Hippocampal formation (tissue), 2 donors: ENCODE results near the gene PORCN.
"Not testable (repeated sequence)": the region's sequence is repeated elsewhere in the genome, so short reads cannot be mapped to it uniquely, and the experiment has no call there.

Source experiments
- DNase-seq, 2 donors: peaks; one replicate each; lab custom pipeline; 2025; lab: John Stamatoyannopoulos, UW

PORCN gene

DNA sequence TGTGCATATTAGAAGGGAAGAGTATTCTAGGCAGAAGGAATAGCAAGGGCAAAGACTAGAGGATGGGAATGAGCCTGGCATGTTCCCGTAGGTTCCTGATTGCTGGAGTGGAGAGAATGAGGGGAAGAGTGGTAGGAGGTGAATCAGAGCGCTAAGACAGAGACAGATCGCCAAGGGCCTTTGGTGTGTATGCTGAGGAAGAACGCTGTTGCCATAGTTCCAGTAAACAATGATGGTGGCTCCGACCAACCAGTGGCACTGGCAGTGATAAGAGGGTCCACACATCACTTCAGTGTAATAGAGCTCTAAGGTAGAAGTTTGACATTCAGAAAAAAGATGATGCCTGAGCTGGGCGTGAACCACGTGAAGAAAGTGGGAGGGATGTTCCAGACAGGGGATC, 31.7 kb downstream of the PORCN start:
- no peak for DNase-seq

DNA sequence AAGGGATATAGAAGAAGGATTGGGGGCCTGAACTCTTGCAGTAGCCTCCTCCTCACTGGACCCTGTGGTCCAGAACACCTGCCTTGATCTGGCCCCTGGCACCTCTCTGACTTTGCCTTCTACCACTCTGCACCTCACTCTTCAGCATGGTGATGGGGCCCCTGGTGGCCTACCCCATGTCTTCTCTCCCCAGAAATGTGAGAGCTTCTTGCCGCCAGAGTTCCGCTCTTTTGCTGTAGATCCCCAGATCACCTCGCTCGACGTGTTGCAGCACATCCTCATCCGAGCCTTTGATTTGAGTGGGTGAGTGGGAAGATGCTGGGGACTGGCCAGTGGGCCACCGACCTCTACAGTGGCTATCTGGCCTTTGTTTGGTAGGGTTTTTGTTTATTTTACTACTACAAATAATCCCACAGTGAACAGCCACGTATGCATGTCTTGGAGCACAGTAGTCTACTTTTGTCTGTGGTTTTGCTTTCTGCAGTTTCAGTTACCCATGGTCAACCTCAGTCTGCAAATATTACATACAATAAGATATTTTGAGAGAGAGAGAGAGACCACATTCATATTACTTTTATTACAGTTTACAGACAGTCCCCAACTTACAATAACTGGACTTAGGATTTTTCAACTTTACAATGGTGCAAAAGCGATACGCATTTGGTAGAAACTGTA, 32.5 kb downstream of the PORCN start:
- no peak for DNase-seq

DNA sequence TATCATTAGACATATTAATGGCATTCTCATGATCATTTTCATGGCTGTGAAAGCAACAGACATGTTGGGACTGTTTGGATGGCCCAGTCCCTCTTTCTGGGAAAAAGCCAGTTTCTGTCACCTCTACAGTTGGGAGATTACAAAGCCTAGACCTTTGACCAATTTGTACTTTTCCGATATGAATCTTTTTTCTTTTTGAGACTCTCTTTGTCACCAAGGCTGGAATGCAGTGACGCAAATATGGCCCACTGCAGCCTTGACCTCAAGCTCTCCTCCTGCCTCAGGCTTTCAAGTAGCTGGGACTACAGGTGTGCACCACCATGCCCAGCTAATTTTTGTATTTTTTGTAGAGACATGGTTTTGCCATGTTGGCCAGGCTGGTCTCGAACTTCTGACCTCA, 40.1 kb downstream of the PORCN start:
- DNase-seq, result no peak

DNA sequence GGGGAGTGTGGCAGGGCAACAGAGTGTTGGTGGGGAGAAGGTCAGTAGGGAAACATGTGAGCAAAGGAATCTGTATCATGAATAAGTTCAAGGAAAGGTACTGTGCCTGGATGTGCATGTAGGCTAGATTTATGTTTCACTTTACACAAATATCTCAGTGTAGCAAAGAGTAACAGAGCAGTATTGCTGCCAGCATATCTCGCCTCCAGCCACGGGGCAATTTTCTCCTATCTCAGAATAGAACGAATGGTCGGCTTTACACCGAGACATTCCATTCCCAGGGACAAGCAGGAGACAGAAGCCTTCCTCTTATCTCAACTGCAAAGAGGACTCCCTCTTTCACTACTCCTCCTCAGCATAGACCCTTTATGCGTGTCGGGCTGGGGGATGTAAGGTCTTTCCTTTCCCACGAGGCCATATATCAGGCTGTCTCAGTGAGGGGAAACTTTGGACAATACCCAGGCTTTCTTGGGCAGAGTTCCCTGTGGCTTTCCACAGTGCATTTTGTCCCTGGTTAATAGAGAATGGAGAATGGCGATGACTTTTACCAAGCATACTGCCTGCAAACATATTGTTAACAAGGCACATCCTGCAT, 47.0 kb downstream of the PORCN start:
- not testable (repeated sequence) for DNase-seq

DNA sequence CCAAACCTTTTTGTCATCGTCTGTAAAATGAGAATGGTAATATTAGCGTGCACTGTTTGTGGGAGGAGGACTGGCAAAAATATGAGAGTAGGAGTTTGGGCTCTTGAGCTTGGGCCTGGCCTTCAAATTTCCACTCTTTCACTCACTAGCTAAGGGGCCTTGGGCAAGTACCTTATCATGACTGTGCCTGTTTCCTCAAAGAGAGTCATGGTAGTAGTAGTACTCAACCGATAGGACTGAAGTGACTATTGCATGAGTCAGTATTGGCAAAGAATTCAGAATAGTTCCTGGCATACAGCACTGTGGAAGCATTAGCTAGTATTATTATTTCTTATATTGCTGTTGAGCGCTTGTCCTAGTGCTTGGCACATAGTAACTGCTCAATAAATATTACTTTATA, 49.5 kb downstream of the PORCN start:
- DNase-seq, result no peak

DNA sequence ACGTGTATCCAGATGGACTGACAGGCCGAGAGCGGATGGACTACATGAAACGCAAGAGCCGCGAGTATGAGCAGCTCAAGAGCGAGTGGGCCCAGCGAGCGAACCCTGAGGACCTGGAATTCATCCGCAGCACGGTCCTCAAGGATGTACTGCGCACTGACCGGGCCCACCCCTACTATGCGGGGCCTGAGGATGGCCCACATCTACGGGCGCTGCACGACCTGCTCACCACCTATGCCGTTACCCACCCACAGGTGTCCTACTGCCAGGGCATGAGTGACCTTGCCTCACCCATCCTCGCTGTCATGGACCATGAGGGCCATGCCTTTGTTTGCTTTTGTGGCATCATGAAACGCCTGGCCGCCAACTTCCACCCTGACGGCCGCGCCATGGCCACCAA, 50.8 kb downstream of the PORCN start:
- no peak for DNase-seq

DNA sequence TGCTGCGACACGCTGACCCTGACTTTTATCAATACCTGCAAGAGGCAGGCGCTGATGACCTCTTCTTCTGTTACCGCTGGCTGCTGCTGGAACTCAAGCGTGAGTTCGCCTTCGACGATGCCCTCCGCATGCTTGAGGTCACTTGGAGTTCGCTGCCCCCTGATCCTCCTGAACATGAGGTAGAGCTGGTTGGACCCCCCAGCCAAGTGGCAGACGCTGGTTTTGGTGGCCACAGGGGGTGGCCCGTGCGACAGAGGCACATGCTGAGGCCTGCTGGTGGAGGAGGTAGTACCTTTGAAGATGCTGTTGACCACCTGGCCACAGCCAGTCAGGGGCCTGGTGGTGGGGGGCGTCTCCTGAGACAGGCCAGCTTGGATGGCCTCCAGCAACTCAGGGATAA, 51.3 kb downstream of the PORCN start:
- DNase-seq, result no peak

DNA sequence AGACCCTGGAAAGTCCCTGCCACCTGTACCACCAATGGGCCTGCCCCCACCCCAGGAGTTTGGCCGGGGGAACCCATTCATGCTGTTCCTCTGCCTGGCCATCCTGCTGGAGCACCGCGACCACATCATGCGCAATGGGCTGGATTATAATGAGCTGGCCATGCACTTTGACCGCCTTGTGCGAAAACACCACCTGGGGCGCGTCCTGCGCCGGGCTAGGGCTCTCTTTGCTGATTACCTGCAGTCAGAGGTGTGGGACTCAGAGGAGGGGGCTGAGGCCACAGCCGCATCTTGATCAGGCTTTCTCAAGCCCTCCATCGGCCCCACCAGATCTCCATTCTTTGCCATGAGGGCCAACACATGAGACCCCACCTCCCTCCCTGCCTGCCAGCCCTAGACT, 51.9 kb downstream of the PORCN start:
- no peak for DNase-seq

DNA sequence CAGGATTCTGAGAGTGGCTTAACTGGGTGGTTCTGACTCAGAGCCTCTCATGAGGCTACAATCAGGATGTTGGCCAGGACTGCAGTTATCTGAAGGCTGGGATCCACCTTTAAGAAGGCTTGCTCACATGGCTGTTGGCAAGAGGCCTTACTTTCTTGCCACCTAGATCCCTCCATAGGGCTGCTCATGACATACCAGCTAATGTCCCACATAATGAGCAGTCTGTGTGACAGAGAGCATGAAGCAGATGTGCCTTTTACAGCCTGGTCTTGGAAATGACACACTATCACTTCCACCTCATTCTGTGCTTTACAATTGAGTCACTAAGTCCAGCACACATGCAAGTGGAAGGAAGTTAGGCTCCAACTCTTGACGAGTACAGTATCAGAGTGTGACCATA, 61.2 kb downstream of the PORCN start:
- DNase-seq, result no peak
